ENCODE results near the gene MAML3.

Gene MAML3

DNA sequence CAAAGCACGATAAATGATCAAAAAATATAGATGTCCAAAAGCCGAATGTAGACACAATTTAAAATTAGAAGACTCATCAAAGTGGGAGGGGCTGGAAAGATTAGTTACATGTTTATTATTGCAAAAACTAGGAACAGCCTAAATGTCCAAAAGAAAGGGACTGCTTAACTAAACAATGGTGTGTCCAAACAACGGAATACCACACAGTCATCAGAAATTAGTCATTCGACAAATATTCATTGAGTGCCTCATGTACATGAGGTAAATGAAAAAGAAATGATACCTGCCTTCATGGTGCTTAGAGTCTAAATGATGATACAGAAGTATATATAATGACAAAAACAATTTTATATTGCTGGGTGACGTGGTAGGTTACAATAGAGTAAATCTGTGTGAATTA lies 139.7 kb downstream of the MAML3 start:
- in situ Hi-C loops (cut with MboI; ENCODE audit: low sequenced_read_pairs, unreplicated experiment), result loop anchor here (25.0 kb wide), 1 partner anchor 248 kb away; no protein-coding TSS in a partner anchor
- TF ChIP-seq, protein P1, sequence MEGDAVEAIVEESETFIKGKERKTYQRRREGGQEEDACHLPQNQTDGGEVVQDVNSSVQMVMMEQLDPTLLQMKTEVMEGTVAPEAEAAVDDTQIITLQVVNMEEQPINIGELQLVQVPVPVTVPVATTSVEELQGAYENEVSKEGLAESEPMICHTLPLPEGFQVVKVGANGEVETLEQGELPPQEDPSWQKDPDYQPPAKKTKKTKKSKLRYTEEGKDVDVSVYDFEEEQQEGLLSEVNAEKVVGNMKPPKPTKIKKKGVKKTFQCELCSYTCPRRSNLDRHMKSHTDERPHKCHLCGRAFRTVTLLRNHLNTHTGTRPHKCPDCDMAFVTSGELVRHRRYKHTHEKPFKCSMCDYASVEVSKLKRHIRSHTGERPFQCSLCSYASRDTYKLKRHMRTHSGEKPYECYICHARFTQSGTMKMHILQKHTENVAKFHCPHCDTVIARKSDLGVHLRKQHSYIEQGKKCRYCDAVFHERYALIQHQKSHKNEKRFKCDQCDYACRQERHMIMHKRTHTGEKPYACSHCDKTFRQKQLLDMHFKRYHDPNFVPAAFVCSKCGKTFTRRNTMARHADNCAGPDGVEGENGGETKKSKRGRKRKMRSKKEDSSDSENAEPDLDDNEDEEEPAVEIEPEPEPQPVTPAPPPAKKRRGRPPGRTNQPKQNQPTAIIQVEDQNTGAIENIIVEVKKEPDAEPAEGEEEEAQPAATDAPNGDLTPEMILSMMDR (IDR thresholded peaks at IDR 0.05; ENCODE audit: borderline replicate concordance, control extremely low read depth, extremely low read depth, insufficient read depth, missing control alignments), result no peak
- no peak for DNase-seq (ENCODE audit: low spot score)

DNA sequence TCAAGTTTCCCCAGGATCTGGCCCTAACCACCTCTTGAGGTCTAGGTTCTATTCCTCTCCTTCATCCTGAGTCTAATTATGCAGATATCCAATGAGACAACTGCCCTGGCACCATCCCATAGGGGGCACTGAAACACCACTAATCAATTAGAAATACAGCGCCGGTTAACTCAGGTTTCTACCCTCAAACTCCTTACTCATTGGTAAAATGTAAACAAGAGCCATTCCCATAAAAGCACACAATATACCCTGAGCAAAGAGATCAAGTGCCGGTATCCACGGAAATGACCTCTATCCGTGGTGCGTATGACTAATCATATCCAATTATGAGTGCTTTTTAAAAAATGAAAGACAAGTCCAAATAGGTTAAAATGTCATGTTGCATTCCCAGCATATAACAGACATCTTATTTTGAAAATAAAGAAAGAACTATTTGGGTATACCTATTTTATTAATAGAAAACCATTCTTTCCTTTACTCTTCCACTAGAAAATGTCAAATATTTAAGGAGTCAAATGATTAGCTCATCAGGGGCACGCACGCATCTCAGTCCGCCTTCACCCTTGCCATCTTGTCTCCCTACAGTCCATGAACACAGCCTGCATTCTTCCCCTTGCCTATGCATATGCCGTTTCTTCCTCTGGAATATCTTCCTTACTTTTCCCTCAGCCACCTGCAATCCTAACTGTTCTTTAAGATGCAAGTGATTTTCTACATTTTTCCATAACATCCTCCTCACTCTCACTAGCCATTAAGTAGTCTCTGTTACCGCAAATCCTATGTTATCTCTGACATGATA lies 141.1 kb downstream of the MAML3 start:
- TF ChIP-seq, protein P1 (IDR thresholded peaks at IDR 0.05; ENCODE audit: borderline replicate concordance, control extremely low read depth, extremely low read depth, insufficient read depth, missing control alignments), result peak; percentile 15
- in situ Hi-C loops (cut with MboI; ENCODE audit: low sequenced_read_pairs, unreplicated experiment), result loop anchor here (25.0 kb wide), 1 partner anchor 249 kb away; no protein-coding TSS in a partner anchor
- peak; percentile 26 for DNase-seq (ENCODE audit: low spot score)

DNA sequence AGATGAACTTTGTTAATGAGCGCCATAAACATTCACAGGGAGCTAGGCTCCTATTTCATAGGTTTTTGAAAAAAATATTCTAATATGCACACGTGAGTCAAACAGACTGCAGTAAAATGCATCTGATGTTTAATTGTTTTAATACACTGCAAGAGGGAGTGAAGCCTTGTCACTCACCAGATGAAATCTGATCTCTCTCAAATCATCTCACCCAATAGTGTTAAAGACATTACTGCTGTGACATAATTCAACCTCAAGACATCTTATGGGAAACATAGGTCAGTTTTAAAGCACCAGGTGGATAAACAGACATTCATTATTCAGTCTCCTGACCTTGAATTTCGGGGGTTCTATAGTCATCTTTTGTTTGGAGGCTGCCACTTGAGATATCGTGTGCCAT lies 148.3 kb downstream of the MAML3 start:
- TF ChIP-seq, protein P1 (IDR thresholded peaks at IDR 0.05; ENCODE audit: borderline replicate concordance, control extremely low read depth, extremely low read depth, insufficient read depth, missing control alignments), result no peak
- DNase-seq (ENCODE audit: low spot score), result no peak
- in situ Hi-C loops (cut with MboI; ENCODE audit: low sequenced_read_pairs, unreplicated experiment), result loop anchor here (25.0 kb wide), 1 partner anchor 257 kb away; no protein-coding TSS in a partner anchor

DNA sequence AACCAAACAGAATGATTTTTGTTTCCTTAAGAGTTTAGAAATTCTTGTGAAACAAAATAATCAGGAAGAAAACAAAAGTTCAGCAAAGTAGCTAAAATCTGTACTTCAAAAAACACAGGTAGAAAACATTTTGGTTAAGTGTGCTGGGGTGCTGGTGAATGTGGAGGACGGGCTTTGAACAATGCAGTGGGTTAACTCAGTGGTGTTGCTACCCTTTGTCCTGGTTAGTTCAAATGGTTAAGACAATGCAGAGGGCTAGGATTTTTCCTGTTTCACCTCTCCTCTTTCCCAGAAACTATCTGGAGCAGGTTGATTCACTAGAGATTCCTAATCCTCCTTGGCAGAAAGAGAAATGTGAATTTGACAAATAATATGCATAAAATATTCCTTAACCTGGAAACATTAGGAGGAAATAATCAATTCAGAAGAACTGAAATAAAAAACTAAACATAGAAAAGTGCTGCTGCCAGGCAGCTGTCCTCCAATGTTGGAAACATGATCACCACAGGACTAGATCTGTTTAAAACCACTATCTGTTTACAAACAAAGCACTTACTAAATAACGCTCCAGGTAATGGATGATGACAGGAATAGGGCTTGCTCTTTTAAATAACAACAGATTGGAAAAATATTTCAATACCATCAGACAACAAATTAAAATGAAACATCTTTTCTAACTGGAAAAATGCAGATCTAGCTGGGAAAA lies 148.9 kb downstream of the MAML3 start:
- DNase-seq (ENCODE audit: low spot score), result no peak
- TF ChIP-seq, protein P1 (IDR thresholded peaks at IDR 0.05; ENCODE audit: borderline replicate concordance, control extremely low read depth, extremely low read depth, insufficient read depth, missing control alignments), result no peak
- in situ Hi-C loops (cut with MboI; ENCODE audit: low sequenced_read_pairs, unreplicated experiment), result loop anchor here (25.0 kb wide), 1 partner anchor 257 kb away; no protein-coding TSS in a partner anchor

DNA sequence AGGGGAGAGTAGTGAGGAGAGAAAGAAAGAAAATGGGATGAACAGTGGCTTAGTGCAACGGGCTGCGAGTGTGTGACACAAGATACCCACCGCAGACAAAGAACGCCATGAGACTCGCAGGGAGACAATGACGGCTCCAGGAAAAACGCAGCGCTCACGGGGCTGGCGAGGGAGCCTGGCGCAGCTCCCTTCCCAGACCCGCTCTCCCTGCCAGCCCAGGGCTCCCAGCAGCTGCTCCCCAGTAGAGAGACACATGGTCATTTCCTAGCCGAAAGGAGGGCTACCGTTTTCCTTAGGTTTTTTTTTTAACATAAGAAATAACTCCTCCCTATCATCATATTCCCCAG lies 149.5 kb downstream of the MAML3 start:
- in situ Hi-C loops (cut with MboI; ENCODE audit: low sequenced_read_pairs, unreplicated experiment), result loop anchor here (25.0 kb wide), 1 partner anchor 258 kb away; no protein-coding TSS in a partner anchor
- TF ChIP-seq, protein P1 (IDR thresholded peaks at IDR 0.05; ENCODE audit: borderline replicate concordance, control extremely low read depth, extremely low read depth, insufficient read depth, missing control alignments), result no peak
- DNase-seq (ENCODE audit: low spot score), result no peak

DNA sequence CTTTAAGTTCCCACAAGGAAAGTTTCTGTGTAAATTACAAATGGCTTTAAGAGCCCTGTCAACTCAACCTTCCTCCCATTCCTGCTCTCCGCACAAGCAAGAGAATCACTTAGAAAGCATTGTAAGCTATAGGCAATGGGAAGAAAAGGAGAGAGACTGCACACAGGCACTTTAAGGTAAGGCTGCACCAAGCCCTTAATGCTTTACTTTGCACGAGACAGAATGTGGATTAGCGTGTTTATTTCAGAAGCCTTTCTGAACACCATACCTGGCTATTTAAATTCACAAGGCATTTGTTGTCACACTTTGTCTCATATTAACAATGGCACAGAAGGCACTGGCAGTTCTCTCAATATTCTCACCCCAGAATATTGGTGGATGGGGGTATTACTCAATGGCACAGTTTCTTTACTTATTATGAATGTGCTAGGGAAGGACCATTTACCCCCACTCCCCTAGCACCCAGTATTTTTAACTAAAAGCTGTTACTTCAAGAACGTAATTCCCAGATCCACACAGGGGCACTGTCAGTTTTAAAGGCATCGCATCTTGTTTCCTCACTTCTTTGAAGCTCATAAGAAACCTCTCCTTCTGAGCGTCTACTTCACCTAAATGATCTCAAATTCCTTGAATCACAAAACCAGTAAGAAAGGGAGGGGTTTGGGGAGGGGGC lies 150.0 kb downstream of the MAML3 start:
- no peak for DNase-seq (ENCODE audit: low spot score)
- in situ Hi-C loops (cut with MboI; ENCODE audit: low sequenced_read_pairs, unreplicated experiment), result loop anchor here (25.0 kb wide), 1 partner anchor 258 kb away; no protein-coding TSS in a partner anchor
- TF ChIP-seq, protein P1 (IDR thresholded peaks at IDR 0.05; ENCODE audit: borderline replicate concordance, control extremely low read depth, extremely low read depth, insufficient read depth, missing control alignments), result no peak
